GM12878 (cell line): Measurements from ENCODE around the gene GSE1. TPM values are rescaled to one million over a fixed set of nuclear protein-coding genes. Genes with fewer than 3 reads are reported as not detected.
A peak's percentile ranks its signal among the peaks of the same experiment; 100 is the strongest.

Experiments used
- ATAC-seq: fragments of 200-7000 bp; cut with Tn5 transposase; 3 replicates; pipeline ENCODE4 v1.9.1; 2020; ENCODE audit warnings: mild to moderate bottlenecking, moderate library complexity
- BruUV-seq: library from RNA; stranded (reverse); fragments of 400-500 nt; replicated peaks from 2 replicates; lab custom pipeline; 2021; lab: Mats Ljungman, UMichigan
- CTCF ChIA-PET: fragments of 300-600 bp; sonication (Branson Sonifier 250); formaldehyde crosslinking; extraction: SDS; loops from one replicate; lab custom pipeline; 2021; ENCODE audit warnings: inconsistent platforms; lab: Yijun Ruan, JAX
- POLR2A ChIA-PET: fragments of 350-600 bp; formaldehyde crosslinking; extraction: SDS; loops from one replicate; lab custom pipeline; 2021; ENCODE audit warnings: inconsistent platforms; lab: Charles Lee
- RAD21 ChIA-PET: fragments of 300-600 bp; sonication (Branson Sonifier 250); formaldehyde crosslinking; loops from one replicate; lab custom pipeline; 2023; ENCODE audit warnings: antibody characterized with exemption; ENCODE audit not compliant: unreplicated experiment; lab: Charles Lee
- SMC1A ChIA-PET: fragments of 300-600 bp; sonication (Branson Sonifier 250); formaldehyde crosslinking; loops from one replicate; lab custom pipeline; 2023; ENCODE audit not compliant: unreplicated experiment, uncharacterized antibody; lab: Charles Lee
- DNase-seq: peaks from one replicate; pipeline ENCODE4 v3.0.0-alpha.2; 2011; ENCODE audit warnings: low read depth, low spot score
- FAIRE-seq: peaks from 3 replicates; lab custom pipeline; 2011; peaks lifted over from hg19 to GRCh38; lab: Jason Lieb, UNC
- H2AFZ ChIP-seq: 2 replicates; pipeline ENCODE4 v1.6.0; 2011; ENCODE audit warnings: low read depth, low read length, control low read depth; ENCODE audit not compliant: control insufficient read depth
- H3K27ac ChIP-seq: 2 replicates; pipeline ENCODE4 v1.5.1; 2011; ENCODE audit warnings: control low read depth; ENCODE audit not compliant: control insufficient read depth, insufficient read depth
- H3K27me3 ChIP-seq, 2 experiments: replicated peaks in 1 of 2; 2 replicates each; pipeline versions ENCODE4 v1.6.0 to v1.6.1; 2011; ENCODE audit warnings: low read length in 1 of 2; ENCODE audit not compliant: control insufficient read depth in 2 of 2, insufficient read depth in 2 of 2
- H3K36me3 ChIP-seq, 2 experiments: 2 replicates each; pipeline ENCODE4 v1.5.1; 2011; ENCODE audit warnings: low read length in 1 of 2; ENCODE audit not compliant: control insufficient read depth in 2 of 2, insufficient read depth in 2 of 2
- H3K4me1 ChIP-seq: 2 replicates; pipeline ENCODE4 v1.6.1; 2011; ENCODE audit warnings: mild to moderate bottlenecking, low read length, moderate library complexity, mixed read lengths; ENCODE audit not compliant: control insufficient read depth, insufficient read depth
- H3K4me2 ChIP-seq: 2 replicates; pipeline ENCODE4 v1.6.0; 2011; ENCODE audit warnings: control low read depth; ENCODE audit not compliant: control insufficient read depth, insufficient read depth
- H3K4me3 ChIP-seq: fragments of 200-600 bp; sonication (generic); 2 replicates; pipeline ENCODE4 v1.5.1; 2016
- H3K79me2 ChIP-seq: 2 replicates; pipeline ENCODE4 v1.6.0; 2011; ENCODE audit warnings: low read length; ENCODE audit not compliant: control insufficient read depth, insufficient read depth
- H3K9ac ChIP-seq: 2 replicates; pipeline ENCODE4 v1.8.0; 2011; ENCODE audit warnings: low read length, control low read depth, mixed read lengths; ENCODE audit not compliant: control insufficient read depth, insufficient read depth
- H3K9me3 ChIP-seq: replicated peaks from 3 replicates; pipeline ENCODE4 v1.5.1; 2011; ENCODE audit warnings: mild to moderate bottlenecking, low read length; ENCODE audit not compliant: control insufficient read depth, insufficient read depth
- H4K20me1 ChIP-seq: 2 replicates; pipeline ENCODE4 v1.6.0; 2011; ENCODE audit not compliant: control insufficient read depth, insufficient read depth
- GABPA ChIP-seq: IDR thresholded peaks from 2 replicates; pipeline ENCODE4 v1.6.1; 2014; ENCODE audit warnings: antibody characterized with exemption, low read depth, mild to moderate bottlenecking, inconsistent platforms
- HDGF ChIP-seq: fragments of 450-650 bp; IDR thresholded peaks from 2 replicates; pipeline ENCODE4 v1.6.1; 2016; ENCODE audit warnings: antibody characterized with exemption
- MXI1 ChIP-seq: fragments of 150-350 bp; IDR thresholded peaks from 2 replicates; pipeline ENCODE4 v1.6.1; 2011; ENCODE audit warnings: low read depth, mild to moderate bottlenecking, inconsistent platforms, low read length, improper control_type of control experiment
- POLR2A ChIP-seq: IDR thresholded peaks from 2 replicates; pipeline ENCODE4 v1.6.1; 2011; ENCODE audit warnings: low read depth, mild to moderate bottlenecking, low read length
- ZNF274 ChIP-seq: IDR thresholded peaks from one replicate; pipeline ENCODE4 v1.8.0; 2011; ENCODE audit not compliant: insufficient read length, insufficient read depth
- ZSCAN29 ChIP-seq: fragments of 450-650 bp; IDR thresholded peaks from 2 replicates; pipeline ENCODE4 v1.6.1; 2017; ENCODE audit warnings: mild to moderate bottlenecking, moderate library complexity
- WGBS: methylation state at CpG from one replicate; pipeline ENCODE4 v1.1.6; 2016; ENCODE audit warnings: low lambda C conversion rate; ENCODE audit not compliant: insufficient replicate concordance, insufficient coverage; ENCODE audit errors: missing lambda C conversion rate; 5-methylcytosine and 5-hydroxymethylcytosine counted together
- in situ Hi-C: fragments of 300-500 bp; cut with MboI; formaldehyde crosslinking; loops from 9 replicates; pipeline ENCODE4 v1.14.3; 2018; ENCODE audit warnings: mixed read lengths
- intact Hi-C: fragments of 100-400 bp; cut with micrococcal nuclease; formaldehyde crosslinking; loops from one replicate; pipeline ENCODE4 v1.14.2; 2022; ENCODE audit not compliant: unreplicated experiment
- polyA plus RNA-seq, 11 experiments: library from polyadenylated mRNA; depleted of rRNA in 4 of 11; unstranded in 6 of 11; stranded (reverse) in 5 of 11; fragments of >200 nt; fragmentation: Nextera tagmentation in 4 of 11; fragmentation: Illumina TruSeq in 1 of 11; extraction: Ambion mirVana in 4 of 11; extraction: Trizol in 1 of 11; gene quantifications; 1 replicate in 1 of 11; 2 replicates in 10 of 11; pipeline versions ENCODE4 v1.2.1 to v1.2.3, GENCODE V29; 2011 to 2016; ENCODE audit warnings: inconsistent platforms in 2 of 11, missing spikeins in 2 of 11, low read depth in 1 of 11
- total RNA-seq, 4 experiments: library from RNA; depleted of rRNA in 3 of 4; stranded (reverse); fragments of >200 nt in 3 of 4; fragmentation: Illumina TruSeq in 1 of 4; extraction: Trizol in 1 of 4; gene quantifications; 2 replicates each; pipeline versions ENCODE4 v1.2.1 to v1.2.3, GENCODE V29; 2013 to 2021

The GSE1 gene
- total and polyA plus RNA-seq, 10 of the 15 experiments (the other 5 are each of a cell fraction or from before 2014, with no cell fraction given): 4.6 to 58.7 (median 18.2) TPM

- TF ChIP-seq HDGF (no peak), GABPA (no peak), MXI1 (no peak), ZNF274 (no peak), ZSCAN29 (no peak)
Observed at GRCh38 chr16:85648805-85649204, 35.7 kb downstream of the GSE1 start (continued).

- FAIRE-seq (no peak), ATAC-seq (no peak), DNase-seq (no peak)
- WGBS: 61% methylated on average over 16 of the region's 16 CpGs
- ChIA-PET SMC1A (no interaction called here), POLR2A (no interaction called here), CTCF (interaction anchor here (1.9 kb wide), 1 partner anchor 10 kb away, joined by 6 read pairs; no protein-coding TSS in a partner anchor), RAD21 (no interaction called here)
- Histone ChIP-seq H3K4me2 (no peak overlapping the region), H3K36me3 (peaks cover 2 to 35% of the 10 kb centered on the region in 2 experiments; a peak in 3 of 4 replicates), H3K4me3 (no peak overlapping the region), H3K9ac (no peak overlapping the region), H2AFZ (no peak overlapping the region), H4K20me1 (peaks cover 3% of the 10 kb centered on the region; the same call in 1 of the 2 replicates), H3K4me1 (no peaks in the 10 kb centered on the region), H3K27me3 (no peaks in the 10 kb centered on the region), H3K9me3 (no peaks in the 10 kb centered on the region), H3K79me2 (no peaks in the 10 kb centered on the region; the same call in 1 of the 2 replicates), H3K27ac (no peak overlapping the region)
- TF ChIP-seq ZNF274: no peak
- TF ChIP-seq POLR2A: 0 out of 2 replicates have a peak, but pooled peaks have one; percentile 14
- in situ Hi-C loops (no loop called here), intact Hi-C loops (no loop called here)
- BruUV-seq: no TSS peak
Observed at GRCh38 chr16:85649411-85650134, 36.5 kb downstream of the GSE1 start.
